Activated T-helper 1 cell treated with anti-CD3 and anti-CD28 coated beads, Interleukin-2, amount 50 U/mL, for 16 hours (primary cell): ENCODE results near the gene CHD5.

Experiments
- DNase-seq, 2 donors: peaks; one replicate each; pipeline ENCODE4 v3.0.0-alpha.2; 2020; ENCODE audit warnings: low read depth in 1 of 2, low spot score in 1 of 2

Gene CHD5

DNA sequence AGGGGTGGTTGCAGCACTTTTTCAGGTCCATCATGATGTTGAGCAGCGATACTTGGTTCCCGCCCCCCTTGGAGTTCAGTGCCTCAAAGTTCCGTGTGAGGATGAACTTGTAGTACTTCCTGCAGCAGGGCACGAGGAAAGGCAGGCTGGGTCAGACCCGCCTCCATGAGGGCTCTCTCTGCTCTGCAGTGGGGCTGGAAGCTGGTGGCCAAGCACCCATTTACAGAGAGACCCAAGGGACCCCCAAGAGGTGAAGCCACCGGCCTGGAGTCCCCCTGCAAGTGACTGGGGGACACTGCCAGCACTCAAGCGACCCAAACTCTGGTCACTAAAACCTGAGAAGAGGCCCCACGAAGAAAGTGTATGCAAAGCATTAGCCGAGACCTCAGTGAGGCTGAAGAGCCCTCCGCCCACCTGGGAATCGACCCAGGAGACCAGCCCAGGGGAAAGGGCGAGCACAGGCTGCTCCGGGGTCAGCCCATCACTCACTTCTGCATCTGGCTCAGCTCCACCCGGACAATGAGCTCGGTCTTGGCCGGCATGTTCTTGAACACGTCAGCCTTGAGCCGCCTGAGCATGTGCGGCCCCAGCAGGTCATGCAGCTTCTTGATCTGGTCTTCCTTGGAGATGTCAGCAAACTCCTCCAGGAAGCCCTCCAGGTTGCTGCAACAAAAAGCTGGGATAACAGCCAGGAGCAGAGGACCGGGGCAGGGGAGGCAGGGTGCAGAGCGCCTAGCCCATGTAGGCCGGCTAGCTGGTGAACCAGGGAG lies 45.2 kb downstream of the CHD5 start:
- DNase-seq, result no peak

DNA sequence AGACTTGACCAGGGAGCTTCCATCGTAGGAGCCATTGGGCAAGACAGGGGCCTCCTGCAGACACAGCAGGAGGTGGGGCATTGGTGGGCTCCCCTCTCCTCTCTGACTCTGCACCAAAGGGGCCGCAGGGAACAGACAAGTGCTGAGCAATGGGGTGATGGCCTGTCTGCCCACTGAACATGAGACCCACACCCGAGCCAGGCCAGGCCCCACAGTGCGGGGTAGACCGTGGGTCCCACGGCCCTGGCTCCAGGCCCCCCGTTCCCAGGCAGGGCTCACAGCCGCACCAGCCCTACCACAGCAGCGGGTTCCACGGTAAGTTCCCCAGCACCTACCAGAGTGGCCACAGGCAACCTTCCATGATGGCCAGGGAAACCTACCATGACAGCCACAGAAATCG lies 45.9 kb downstream of the CHD5 start:
- no peak for DNase-seq

DNA sequence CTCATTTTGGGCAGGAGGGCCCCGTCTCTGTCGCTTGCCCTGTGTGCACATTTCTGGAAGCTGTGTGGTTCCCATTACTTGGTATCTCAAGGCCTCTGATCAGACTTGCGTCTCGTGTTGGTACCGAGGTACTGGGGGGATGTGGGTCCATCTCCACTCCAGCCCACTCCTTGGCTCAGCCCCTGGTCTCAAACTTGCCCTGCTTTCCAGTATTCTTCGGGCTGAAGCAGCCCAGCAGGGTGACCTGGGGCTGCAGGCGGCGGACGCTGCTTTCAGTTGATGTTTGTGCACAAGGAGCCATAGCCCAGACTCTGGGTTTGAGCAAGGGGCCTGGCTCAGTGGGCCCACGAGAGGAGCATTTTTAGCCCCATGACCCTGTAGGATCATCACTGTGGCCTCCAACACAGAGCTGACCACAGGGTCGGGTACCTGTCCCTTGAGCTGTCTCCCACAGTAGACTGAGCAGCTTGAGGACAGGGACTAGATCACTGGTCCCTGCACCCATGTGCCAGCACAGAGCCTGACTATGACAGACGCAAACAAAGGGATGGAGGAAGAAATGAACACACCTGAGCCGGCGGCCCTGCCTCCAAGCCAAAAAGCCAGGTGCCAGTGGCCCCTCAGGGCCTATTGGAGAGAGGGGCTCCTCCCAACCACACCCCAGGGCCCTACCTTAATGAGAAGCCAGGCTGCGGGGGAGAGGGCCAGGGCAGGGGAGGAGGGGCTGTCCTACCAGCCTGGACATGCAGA lies 46.8 kb downstream of the CHD5 start:
- no peak for DNase-seq

DNA sequence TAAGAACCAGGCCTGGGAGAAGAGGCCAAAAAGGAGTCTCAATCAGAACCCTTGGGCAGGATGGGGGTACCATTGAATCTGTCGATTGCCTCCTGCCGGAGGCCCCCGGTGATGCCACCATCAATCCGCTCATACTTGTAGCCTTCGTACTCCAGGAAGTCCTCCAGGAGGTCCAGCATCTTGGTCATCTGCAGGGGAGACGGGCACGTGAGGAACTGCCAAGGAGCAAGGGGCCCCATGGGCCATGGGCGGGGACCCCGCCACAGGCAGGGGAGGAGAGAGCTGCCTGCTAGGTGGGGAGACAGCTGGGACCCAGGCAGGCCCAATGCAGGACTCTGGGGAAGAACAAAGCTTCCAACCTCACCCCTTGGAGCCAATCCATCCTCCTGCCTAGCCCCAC lies 48.6 kb downstream of the CHD5 start:
- no peak for DNase-seq

DNA sequence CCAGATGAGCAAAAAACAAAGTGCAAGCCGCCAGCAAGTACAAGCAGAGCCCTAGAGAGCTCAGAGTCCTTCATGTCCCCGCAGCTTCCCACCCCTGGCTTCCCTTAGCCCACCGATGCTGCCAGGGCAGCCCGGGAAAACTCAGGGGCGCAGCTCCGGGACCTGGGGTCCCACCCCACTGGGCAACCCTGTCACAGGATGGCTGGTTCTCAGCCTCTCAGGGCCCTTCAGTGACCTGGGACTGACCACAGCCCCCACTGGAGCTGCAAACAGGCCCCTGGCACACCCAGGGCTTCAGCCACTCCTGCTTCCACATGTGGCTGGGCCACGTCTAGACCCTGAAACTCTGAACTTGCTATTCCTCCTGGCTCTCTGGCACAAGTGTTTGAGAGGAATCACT lies 49.5 kb downstream of the CHD5 start:
- no peak for DNase-seq

DNA sequence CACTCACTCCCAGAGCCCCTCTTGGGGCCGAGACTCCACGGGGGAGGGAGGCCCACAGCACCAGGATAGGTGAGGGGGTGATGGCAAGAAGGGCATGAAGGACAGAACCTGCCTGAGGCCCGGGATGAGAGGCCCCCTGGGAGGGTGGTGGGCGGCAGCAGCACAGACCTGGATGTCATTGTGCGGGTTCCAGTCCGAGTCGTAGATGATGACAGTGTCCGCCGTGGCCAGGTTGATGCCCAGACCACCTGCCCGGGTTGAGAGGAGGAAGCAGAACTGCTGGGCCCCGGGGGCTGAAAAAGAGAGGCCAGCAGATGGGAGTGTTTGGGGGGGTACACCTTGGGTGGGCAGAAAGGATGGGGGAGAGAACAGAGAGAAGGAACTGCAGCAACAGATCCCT lies 50.1 kb downstream of the CHD5 start:
- no peak for DNase-seq

DNA sequence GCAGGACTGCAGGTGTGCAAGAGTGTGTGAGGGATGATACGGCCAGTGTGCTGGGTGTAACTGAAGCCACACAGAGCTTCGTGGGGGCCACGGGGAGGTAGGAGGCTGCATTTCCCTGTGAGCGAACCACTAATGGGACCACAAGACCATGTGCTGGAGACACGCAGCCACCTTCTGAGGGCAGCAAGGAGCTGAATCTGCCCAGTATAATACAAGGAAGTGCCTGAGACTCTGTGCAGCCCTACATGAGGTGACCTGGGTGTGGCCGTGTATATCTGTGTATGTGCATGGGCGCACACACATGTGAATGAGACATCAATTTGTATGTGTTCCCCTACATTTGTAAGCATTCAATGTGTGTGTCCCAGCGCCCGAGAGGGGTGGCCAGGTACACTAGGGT lies 50.8 kb downstream of the CHD5 start:
- DNase-seq, result no peak

DNA sequence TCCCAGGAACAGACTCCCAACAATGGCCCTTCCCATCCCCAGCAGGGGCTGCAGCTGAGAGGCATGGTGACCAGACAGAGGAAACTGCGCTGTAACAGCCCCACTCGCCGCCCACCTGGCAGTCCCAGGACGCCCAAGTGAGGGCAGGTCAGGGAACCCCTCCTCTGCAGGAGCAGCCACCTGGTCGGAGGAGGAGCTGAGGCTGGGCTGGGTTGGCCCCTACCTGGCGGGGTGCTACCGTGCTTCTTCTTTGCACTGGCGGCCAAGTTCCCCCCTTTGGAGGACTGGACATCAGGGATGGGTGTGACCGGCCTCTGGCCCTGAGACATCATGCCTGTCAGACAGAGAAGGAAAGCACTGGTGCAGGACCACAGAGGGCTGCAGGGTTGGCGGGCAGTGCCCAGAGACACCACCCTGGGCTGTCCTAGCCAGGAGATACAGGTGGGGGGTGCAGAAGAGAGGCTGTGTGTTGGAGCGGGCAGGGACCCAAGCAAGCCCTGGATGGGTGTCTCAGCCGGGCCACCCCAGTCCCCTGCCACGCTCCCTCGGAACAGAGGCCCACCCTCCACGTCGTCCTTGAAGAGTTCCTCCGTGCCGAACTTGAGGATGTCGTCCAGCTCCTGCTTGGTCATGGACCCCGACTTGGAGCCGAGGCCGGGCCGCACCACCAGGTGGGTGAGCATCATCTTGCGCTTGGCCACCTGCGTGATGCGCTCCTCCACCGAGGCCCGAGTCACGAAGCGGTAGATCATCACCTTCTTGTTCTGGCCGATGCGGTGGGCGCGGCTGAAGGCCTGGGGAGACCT lies 51.6 kb downstream of the CHD5 start:
- no peak for DNase-seq

DNA sequence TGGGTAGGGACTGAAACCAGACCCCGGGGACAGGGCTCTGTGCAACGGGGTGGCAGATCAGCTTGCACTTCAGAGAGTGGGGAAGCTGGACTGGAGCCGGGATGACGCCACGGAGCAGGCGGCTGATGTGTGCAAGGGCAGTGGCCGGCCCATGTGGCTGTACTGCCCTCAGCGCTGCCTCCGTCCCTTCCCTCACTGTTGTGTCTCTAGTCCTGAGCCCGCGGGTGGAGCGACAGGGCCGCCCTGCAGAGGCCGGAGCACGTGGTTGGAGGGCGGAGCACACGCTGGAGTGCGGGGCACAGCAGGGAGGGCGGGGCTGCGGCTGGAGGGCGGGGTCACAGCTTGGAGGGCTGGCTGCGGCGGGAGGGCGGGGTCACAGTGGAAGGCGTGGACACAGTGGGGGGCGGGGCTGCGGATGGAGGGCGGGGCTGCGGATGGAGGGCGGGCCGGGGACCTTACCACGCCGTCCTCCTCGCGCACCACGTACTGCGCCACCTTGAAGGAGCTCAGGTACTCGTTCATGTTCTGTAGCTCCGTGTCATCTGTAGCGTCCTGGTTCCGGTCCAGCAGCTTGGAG lies 52.4 kb downstream of the CHD5 start:
- peak; percentile 35 to 54 for DNase-seq

DNA sequence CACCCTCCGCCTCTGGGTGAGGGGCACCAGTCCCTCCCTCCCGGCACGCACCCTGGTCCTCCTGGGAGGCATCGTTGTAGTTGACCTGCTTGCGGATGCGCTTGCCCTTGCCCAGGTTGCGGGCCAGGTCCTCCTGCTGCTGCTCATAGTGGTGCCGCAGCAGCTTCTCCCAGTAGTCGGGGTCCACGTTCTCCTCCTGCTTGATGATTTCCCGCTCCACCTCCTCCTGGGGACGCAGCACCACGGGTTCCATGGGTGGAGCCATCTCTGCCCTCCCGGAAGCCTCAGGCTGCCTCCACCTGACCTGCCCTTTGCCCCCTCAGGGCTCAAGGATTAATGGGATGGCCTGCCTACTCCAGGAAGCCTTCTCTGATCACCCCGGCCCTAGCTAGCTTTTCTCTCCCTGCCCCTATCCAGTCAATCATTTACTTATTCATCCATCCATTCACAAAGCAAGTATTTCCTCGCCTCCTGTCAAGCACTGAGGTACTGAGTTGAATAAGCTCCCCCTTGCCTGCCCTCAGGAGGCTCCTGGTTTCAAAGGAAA lies 53.5 kb downstream of the CHD5 start:
- DNase-seq, result no peak

DNA sequence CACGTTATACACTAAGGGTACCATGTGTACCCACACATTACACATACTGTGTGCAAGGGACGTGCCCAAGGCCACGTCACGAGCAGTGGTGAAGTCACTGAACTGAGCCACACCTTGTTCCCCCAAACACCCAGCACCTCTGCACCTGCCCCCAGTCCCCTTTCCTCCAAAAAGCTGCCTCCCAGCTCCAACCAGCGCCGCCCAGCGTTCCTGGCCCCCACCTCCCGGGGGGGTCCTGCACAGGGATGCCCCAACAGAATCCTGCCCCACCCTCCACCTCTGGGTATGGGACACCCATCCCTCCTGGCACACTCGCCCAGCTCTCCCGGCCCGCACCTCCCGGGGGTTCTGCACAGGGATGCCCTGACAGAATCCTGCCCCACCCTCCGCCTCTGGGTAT lies 54.1 kb downstream of the CHD5 start:
- DNase-seq, result no peak

DNA sequence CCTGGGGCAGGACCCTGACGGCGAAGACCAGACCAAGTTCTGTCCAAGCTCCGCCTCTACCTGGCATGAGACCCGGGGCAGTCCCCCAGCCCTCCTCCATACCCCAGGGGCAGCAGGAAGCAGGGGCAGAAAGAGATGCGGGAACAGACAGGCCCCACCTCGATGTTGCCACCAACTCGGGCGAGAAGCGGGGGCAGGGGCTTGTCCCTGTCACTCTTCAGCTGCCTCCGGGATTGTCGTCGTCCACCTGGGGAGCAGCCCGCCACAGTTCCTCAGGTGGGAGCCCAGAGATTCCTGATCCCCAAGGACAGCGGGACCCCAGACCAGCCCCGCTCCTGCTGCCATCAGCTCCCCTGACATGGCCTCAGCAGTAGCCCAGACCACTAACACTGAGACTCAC lies 54.8 kb downstream of the CHD5 start:
- DNase-seq, result no peak

DNA sequence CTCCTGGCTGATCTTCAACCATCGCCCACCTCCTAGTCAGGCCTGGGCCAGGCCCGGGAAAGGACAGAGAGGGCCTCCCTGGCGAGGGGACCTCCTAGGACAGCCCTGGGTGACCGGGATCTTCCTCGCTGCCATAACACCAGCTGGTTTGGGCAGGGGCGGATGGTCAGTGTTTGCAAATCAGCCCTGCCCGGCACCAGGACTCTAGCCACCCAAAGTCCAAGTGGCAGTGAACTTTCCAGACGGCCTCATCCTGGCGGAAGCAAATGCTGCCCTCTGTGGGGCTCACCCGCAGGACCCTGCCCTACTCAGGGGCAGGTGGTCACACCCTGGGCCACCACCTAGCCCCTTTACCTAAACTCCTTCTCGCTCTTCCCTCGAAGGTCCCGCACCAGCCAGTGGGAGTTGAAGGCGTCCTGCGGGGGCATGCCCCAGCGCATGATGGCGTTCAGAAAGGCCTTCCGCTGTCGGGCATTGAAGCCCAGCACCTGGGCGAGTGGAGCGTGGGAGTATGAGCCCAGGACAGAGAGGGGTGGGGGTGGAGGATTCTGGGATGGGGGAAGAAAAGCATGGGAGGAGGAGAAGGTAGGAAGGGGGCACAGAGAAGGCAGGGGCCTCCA lies 55.3 kb downstream of the CHD5 start:
- DNase-seq, result no peak

DNA sequence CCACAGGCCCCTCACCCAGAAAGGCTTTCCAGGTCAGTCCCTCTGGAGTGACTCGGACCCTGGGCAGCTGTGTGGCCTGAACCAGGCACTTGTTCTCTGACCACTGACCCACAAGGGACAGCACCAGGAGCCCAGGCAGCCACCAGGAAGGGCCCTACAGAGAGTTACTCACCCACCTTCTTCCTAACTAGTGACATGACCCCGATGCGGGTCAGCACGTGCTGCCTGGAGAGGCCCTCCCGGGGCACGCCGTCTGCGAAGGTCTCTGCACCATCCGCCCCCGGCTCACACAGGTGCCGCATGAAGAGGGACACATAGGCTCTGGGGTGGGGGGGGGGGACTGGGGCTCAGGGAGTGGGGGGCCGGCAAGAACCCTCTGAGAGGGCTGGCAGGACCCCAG lies 55.8 kb downstream of the CHD5 start:
- DNase-seq, result no peak

DNA sequence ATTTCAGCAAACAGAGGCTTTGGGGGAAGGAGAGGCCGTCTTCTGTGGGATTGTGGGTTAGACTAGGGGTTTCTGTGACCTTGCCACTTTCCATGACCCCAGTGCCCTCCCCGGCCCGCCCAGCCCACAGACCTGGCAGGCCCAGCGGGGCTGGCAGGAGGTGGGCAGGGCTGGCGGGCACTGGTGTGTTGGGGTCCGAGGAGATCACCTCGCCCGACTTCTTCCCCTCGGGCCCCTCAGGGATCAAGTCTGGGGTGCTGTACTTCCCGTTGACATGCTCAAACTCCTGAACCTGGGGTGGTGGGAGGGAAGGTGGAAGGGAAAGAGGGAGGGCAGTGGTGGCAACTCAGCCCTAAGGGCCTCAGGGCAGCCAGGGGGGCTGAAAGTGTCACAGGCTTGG lies 56.3 kb downstream of the CHD5 start:
- DNase-seq, result no peak

DNA sequence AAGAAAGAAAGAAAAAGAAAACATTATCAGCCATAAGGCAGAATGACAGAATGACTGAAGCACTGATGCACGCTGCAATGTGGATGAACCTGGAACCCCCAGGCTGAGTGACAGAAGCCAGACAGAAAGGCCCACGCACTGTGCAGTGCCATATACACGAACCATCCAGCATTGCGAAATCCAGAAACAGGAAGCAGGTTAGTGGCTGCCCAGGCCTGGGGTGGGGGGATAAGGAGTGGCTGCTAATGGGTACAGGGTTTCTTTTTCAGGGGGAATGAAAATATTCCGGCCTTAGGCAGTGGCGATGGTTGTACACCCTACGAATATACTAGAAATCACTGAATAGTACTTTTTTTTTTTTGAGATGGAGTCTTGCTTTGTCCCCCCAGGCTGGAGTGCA lies 57.0 kb downstream of the CHD5 start:
- no peak for DNase-seq

DNA sequence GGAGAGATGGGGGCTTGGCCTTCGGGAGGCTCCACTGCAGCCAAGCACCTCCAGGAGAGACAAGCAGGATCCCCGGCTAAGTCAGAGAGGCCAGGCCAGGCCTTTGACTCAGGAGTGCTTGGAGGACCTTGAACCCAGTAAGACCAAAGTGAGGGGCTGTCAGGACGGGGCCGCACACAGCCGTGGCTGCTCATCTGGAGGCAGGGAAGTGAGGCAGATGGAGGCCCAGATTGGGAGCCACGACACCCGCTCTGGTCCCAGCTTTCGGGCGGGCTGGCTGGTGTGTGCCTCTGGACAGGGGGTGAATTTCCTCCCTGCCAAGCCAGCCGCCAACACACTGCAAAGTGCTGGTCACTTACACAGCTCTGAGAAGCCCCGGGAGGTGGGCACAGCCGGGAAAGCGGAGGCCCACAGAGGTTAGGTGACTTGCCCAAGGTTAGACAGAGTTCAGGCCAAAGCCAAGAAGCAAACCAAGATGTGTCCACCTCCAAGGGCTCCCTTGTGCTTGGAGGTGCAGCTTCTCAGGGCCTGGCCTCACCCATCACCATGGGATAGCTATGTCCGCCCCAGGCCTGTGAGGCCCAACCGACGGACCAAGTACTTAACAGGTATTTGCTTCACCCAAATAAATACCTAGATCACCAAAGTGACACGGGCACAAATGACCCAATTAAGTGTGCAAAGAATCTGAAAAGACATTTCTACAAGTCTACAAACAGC lies 58.3 kb downstream of the CHD5 start:
- no peak for DNase-seq

DNA sequence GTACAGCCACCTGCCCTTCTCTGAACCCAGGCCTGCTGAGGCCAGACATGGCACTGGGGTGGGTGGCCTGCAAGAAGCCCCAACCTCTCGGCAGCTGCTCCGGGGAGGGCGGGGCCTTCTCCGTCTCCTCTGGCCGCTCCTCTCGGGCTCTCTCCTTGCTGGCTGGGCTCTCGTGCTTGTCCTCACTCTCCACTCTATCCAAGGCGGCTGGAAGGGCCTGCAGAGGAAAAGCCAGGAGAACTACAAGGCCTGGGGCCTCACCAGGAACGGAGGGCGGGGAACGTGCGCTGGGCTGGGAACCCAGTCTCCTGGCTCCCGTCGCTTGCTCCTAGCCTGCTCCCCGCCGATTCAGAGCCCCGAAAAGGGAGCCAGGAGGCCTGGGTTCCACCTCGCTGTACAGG lies 59.1 kb downstream of the CHD5 start:
- no peak for DNase-seq

DNA sequence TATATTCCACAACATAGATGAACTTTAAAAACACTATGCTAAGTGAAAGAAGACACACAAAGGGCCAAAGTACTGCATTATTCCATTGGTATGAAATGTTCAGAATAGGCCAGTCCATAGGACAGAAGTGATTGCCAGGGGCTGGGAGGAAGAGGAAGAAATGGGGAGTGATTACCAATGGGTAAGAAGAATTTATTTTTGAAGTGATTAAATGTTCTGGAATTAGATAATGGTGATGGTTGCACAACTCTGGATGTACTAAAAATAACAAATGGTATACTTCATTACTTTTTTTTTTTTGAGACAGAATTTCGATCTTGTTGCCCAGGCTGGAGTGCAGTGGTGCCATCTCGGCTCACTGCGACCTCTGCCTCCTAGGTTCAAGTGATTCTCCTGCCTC lies 61.7 kb downstream of the CHD5 start:
- no peak for DNase-seq

DNA sequence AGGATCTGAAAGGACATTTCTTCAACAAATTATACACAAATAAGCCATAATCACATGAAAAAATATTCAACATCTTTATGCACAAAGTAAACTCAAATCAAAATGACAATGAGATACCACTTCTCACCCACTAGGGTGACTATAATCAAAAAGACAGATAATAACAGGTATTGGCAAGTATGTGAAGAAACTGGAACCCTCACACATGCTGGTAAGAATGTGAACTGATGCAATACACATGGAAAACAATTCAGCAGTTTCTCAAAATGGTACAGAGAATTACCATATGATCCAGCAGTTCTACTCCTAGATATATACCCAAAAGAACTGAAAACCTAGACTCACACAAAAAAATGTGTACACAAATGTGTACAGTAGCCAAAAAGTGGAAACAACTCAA lies 62.5 kb downstream of the CHD5 start:
- DNase-seq, result no peak
